GM21367 (cell line): ENCODE results near the gene OTX1.
"Not testable (repeated sequence)": the region's sequence is repeated elsewhere in the genome, so short reads cannot be mapped to it uniquely, and the experiment has no call there.

Source experiments
- ATAC-seq: cut with Tn5 transposase; IDR thresholded peaks from one replicate; pipeline ENCODE4 v1.9.1; 2021; ENCODE audit not compliant: unreplicated experiment

Gene OTX1

DNA sequence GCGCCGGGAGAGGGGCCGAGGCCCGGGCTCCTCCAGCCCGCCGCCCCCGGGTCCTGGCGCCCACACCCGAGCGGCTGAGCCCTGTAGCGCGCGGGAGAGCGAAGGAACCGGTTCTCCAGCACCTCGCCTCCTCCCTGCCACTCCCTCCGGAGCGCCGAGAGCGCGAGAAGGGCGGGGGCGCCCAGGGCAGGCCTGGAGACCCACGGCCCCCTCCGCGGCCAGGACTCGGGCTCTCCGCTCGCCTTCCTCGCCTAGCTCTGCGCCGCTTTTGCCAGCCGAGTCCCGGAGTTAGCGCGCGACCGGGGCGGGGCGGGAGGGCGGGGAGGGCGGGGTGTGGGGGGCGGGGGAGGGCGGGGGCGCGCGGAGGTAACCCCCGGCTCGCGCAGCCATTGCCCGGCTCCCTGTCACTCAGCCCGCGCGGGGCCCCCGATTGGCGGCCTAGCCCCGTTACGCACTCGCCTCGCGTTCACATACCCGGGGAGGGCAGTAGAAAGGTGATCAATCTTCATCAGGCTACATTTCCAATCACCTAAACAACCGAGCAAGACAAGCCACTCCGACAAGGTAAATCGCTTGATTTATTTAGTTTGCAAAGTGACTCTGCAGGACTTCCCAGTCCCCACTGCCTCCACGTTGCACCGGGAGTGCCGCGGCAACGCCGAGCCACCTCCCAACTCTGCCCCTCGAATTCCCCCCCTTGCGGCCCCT lies at the start of gene OTX1:
TSS of gene OTX1 (plus strand) at position 497 of the 708 bp plus-strand sequence. CDS start 2,161 bp downstream, outside the sequence.
- peak; percentile 81 for ATAC-seq

- ATAC-seq = no peak
Measured at GRCh38 chr2:63001576-63001975, 49.1 kb upstream of the OTX1 start.

DNA sequence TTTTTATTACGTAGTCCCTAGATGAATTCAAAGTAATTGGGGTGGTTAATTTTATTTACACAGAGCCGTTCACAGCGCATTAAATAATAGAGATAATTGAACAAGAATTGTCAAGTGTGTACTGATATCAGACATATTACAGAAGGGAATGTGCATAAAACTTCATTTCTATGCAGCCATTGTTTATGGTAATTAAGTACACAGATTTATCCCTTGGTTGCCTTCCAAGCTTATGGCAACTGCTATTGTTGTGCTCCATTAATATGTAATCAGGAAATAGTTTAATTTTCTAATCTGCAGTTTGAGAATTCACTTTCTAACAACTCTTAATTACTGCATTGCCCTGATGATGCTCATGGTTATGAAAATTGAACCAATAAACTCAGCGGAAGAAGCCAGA lies 47.3 kb upstream of the OTX1 start:
- ATAC-seq = no peak

DNA sequence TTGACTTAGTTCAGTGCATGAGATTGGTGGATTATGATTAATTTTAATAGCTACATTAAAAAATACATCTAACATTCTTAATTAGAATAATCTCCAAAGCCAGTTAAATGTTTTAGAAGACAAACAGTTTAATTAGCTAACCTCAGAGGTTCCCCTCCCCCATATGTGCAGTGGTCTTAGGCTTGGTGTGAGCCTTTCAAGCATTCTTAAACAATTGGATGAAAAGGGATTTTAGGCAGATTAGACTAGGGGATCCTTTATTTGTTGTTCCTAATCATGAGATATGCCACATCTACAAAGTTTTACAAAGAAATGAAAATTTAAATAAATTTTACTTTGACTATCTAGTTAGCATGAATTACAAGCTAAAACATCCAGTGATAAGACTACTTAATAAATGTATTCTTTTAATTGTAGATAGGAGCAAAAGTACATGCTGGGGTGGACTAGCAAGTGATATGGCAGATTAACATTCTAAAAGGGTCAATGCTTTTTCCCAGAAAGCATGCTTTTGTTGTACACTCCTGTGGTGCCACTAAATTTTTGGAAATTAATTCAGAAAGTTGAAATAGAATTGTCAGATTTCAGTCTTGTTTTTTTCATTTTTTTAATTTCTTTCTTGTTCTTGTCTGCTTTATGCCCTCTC lies 42.7 kb upstream of the OTX1 start:
- ATAC-seq = no peak

GRCh38 chr2:63008838-63009237 lies 41.8 kb upstream of the OTX1 start:
- ATAC-seq = no peak

- ATAC-seq = no peak
Measured at GRCh38 chr2:63009490-63009889, 41.1 kb upstream of the OTX1 start.

DNA sequence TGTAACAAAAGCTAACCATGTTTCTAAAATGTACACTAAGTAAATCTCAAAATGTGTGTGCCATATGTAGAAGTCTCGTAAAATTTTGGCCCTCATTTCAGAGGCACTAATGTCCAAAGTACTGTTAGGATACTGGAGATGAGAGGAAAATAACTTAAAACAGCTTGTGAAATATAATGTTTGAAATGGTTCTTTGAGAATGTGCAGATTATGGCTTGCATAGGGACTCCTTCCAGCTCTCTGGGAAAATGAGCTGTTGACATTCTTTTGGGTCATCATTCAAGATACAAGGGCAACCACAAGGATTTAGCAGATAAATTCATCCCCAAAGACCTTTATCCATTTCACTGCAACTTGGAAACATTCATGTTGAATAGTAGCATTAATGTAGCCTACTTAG lies 38.1 kb upstream of the OTX1 start:
- no peak for ATAC-seq

DNA sequence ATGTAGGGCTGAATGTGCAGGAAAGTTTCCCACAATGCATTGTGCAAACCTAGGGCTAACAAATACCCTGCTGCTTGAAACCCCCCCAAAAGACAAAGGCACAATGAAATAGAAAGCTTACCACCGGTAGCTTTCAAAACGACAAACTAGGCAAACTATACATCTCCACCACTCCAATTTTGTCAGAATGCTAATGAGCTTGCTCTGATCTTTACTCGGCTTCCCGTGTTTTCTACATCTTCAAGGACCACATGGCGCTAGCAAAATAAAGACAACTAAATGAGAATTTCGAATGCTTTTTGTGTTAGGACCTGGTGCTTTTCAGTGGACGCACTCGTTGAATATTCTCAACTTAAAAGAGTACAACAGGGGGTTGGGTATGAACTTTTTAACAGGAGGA lies 37.2 kb upstream of the OTX1 start:
- ATAC-seq = no peak

GRCh38 chr2:63015389-63015788 lies 35.2 kb upstream of the OTX1 start:
- no peak for ATAC-seq

DNA sequence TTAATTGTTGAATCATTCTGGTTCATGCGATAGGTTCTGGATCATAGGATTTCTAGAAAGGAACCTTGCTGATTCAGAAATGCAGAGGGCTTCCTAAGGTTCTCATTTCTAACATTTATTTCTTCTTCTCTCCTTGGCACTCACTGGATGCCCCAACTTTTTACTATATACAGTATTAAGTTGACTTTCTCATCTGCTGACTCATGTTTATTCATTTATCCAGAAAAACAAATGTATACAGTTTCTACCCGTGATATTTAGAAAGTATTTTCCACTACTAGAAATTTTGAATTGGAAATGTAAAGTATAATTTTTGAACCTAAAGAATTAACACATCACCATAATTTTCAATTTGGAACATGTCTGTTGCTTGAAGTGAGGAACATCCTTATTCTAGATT lies 32.2 kb upstream of the OTX1 start:
- ATAC-seq = no peak

DNA sequence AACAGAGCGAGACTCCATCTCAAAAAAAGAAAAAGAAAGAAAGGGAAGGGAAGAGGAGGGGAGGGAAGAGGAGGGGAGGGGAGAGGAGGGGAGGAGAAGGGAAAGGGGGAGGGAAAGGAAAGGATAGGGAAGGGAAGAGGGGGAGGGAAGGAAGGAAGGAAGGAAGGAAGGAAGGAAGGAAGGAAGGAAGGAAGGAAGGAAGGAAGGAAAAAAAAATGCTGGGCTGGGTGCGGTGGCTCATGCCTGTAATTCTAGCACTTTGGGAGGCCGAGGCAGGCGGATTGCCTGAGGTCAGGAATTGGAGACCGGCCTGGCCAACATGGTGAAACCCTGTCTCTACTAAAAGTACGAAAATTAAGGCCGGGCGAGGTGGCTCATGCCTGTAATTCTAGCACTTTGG lies 30.9 kb upstream of the OTX1 start:
- ATAC-seq = not testable (repeated sequence)

DNA sequence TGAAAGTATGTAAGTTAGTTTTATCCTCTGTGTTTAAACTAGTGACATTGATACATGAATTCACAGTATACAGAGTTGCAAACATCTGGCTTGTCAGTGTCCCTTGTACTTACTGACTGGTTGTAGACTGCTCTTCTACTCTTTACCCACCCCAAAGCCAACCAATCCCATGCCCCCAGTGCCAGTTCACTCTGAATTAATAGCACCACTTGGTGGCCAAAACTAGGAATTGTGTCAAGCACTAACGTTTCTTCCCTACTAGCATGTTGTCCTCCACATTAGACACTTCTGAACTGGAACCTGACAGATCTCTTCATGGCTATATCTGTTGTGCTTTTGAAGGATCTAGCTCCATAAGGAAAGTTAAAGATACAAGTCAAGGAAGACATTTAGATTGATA lies 27.2 kb upstream of the OTX1 start:
- no peak for ATAC-seq

- ATAC-seq = no peak
Measured at GRCh38 chr2:63027220-63027619, 23.4 kb upstream of the OTX1 start.

- no peak for ATAC-seq
Measured at GRCh38 chr2:63029058-63029457, 21.6 kb upstream of the OTX1 start.

- no peak for ATAC-seq
Measured at GRCh38 chr2:63034526-63034925, 16.1 kb upstream of the OTX1 start.

DNA sequence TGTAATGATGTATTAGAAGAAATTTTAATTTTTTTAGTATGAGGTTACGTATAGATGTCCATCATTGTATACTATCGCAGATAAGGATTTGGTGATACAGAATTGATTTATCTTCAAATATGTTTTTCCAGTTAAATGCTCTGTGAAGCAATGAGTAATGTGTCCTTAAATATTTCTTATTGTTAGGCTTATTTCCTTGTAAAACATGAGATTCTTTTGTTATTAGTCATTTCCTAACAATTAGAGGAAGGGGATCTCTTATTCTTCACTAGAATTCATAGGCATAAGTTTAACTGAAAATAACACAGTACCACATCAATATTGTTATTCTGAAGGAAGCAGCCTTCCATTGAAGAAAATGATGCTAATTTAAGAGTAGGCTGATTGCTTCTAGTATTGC lies 15.5 kb upstream of the OTX1 start:
- ATAC-seq = no peak

- ATAC-seq = no peak
Measured at GRCh38 chr2:63035660-63036059, 15.0 kb upstream of the OTX1 start.

DNA sequence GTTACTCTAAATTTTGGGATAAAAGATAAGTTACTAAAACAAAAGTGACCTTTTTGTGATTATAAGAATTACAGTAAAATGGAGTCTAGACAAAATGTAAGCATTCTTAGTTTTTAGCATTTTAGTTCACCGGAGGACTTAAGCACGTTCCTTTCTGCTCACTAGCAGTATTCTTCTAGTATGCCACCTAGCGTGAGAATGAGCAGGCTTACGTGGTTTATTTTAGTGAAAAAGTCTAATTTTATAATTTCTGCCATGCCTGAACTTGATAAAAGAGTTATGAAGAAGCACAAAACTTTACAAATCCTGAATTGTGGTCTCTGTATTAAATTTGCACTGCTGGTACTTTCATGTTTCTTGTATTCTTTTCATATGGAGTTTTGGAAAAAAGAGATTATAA lies 12.6 kb upstream of the OTX1 start:
- ATAC-seq = no peak

DNA sequence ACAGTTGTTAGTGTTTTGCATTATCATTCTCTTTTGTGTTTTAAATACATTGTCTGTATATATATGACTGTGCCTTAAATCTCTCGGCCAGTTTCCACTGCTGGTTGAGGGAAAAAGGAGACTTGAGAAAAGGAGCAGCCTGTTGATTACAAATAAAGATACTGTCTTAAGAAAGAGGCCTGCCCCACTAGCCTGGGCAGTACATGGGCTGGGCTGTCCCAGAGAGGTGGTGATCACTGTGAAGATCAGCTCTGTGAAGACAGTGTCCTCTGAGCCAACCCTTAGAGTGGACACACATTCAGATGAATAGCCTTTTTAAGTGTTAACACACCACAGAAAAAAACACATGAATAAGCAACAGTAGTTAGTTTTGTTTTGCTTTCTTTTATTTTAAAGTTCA lies 10.0 kb upstream of the OTX1 start:
- ATAC-seq = no peak

DNA sequence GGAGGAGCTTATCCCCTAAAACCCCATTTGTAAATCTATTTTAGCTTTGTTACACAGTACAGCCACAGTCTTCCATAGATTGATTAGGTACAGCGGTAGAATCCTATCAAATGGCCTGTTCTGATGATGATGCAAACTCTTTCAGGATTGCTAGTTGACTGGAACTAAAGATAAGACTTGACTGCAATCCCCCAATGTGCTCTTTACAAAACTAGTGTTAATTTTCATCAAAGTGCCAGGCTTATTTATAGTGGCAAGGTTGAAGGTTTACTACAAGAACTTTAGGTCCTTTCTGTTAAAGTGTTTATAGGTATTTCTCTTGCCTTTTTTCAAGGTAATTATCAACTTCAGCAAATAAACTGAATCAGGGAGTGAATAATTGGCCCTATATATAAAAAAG lies 9.0 kb upstream of the OTX1 start:
- no peak for ATAC-seq

GRCh38 chr2:63044362-63045327 lies 6.0 kb upstream of the OTX1 start:
- ATAC-seq = no peak

DNA sequence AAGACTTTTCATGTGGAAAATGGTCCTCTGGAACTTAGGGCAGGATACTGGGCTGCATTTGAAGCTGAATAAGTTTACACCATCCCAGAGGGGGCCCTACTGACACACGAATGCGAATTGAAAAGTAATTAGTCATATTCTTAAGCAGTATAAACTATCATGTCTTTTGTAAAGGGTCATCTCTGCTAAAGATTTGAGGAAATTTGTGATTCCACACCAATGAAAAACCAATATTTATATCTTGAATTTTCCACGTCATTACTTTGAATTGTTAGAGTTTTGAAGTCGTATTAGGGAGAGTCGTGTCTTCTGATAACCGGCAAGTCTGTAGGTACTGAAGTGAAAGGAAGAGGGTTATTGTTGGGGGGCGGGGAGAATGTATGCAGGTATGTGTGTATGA lies 4.1 kb upstream of the OTX1 start:
- no peak for ATAC-seq
